Right hindlimb (tissue), 1 donor: Measurements from ENCODE around the gene TMEM43.
A peak's percentile ranks its signal among the peaks of the same experiment; 100 is the strongest.

Experiments
- DNase-seq: peaks from one replicate; pipeline ENCODE4 v3.0.0-alpha.2; 2018

The TMEM43 gene

DNA sequence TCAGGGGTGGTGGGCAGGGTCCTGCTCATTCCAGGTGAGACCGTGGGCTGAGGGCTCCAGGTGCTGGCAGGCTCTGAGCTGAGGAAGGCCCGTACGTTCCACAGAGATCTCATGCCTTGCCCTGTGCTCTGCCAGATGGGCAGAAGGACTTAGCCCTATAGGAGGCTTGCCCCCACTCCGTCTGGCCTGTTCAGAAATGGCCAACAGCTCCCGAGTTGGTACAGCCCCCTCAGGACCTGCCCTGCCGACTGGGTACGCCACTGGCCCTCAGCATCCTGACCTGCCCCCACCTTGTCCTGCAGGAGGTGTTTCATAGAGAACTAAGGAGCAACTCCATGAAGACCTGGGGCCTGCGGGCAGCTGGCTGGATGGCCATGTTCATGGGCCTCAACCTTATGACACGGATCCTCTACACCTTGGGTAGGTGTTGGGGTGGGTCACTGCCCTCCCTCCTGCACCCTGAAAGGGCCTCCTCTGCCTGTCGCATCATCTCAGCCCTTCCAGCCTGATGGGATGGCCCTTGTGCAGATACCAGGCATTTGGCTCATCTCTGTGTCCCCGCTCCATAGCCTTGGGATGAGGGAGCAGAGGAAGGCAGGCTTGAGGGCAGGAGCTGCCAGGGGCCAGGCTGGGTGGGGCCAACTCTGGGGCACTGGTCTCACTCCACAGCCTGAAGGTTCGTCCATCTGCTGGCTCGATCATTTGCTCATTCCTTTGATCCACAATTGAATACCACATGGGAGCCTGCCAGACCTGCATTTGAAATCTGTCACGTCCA is 14.2 kb downstream of the TMEM43 start:
- DNase-seq = no peak

- DNase-seq = no peak
These were observed 14.9 kb downstream of the TMEM43 start for GRCh38 chr3:14139771-14140170.

DNA sequence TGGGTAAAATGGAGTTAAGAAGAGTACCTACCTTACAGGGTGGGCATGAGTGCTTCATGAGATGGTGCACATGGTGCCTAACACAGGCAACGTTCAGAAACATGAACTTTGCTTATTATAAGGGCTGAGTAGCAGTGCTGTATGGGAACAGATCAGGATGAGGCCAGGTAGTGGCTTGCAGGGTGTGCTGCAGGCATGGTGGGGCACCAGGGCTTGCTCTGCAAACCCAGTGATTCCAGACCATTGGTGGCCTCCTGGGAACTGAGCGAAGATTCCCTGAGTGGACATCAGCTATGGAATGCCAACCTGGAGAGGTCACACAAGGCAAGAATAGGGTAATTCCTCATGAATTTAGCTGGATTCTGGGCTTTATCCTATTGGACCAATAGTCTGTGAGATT is 15.8 kb downstream of the TMEM43 start:
- DNase-seq = no peak

DNA sequence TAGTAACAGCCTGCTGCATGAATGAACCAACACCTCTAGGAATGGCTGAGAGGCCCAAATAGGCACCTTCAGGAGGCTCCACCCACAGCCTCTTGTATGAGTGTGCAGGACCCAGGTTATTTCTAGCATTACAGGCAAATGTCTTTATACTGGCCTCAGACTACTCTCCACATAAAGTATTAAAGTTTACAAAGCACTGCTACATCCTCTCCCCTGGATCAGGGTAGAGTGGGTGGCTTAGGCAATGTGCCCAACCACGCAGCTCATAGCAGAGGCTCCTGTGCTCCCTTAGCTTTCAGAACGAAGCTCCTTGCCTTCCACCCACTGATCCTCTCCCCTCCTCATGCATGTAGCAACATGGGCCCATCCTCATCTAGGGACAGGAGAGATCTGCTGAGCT is 16.3 kb downstream of the TMEM43 start:
- no peak for DNase-seq

DNA sequence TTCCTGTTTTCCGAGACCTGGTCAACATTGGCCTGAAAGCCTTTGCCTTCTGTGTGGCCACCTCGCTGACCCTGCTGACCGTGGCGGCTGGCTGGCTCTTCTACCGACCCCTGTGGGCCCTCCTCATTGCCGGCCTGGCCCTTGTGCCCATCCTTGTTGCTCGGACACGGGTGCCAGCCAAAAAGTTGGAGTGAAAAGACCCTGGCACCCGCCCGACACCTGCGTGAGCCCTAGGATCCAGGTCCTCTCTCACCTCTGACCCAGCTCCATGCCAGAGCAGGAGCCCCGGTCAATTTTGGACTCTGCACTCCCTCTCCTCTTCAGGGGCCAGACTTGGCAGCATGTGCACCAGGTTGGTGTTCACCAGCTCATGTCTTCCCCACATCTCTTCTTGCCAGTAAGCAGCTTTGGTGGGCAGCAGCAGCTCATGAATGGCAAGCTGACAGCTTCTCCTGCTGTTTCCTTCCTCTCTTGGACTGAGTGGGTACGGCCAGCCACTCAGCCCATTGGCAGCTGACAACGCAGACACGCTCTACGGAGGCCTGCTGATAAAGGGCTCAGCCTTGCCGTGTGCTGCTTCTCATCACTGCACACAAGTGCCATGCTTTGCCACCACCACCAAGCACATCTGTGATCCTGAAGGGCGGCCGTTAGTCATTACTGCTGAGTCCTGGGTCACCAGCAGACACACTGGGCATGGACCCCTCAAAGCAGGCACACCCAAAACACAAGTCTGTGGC is 16.9 kb downstream of the TMEM43 start:
- DNase-seq = no peak

DNA sequence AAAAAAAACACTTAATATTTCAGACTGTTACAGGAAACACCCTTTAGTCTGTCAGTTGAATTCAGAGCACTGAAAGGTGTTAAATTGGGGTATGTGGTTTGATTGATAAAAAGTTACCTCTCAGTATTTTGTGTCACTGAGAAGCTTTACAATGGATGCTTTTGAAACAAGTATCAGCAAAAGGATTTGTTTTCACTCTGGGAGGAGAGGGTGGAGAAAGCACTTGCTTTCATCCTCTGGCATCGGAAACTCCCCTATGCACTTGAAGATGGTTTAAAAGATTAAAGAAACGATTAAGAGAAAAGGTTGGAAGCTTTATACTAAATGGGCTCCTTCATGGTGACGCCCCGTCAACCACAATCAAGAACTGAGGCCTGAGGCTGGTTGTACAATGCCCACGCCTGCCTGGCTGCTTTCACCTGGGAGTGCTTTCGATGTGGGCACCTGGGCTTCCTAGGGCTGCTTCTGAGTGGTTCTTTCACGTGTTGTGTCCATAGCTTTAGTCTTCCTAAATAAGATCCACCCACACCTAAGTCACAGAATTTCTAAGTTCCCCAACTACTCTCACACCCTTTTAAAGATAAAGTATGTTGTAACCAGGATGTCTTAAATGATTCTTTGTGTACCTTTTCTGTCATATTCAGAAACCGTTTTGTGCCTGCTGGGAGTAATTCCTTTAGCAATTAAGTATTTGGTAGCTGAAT is 17.9 kb downstream of the TMEM43 start:
- DNase-seq = no peak

GRCh38 chr3:14143271-14144225 is 18.7 kb downstream of the TMEM43 start:
- peak; percentile 44 for DNase-seq

DNA sequence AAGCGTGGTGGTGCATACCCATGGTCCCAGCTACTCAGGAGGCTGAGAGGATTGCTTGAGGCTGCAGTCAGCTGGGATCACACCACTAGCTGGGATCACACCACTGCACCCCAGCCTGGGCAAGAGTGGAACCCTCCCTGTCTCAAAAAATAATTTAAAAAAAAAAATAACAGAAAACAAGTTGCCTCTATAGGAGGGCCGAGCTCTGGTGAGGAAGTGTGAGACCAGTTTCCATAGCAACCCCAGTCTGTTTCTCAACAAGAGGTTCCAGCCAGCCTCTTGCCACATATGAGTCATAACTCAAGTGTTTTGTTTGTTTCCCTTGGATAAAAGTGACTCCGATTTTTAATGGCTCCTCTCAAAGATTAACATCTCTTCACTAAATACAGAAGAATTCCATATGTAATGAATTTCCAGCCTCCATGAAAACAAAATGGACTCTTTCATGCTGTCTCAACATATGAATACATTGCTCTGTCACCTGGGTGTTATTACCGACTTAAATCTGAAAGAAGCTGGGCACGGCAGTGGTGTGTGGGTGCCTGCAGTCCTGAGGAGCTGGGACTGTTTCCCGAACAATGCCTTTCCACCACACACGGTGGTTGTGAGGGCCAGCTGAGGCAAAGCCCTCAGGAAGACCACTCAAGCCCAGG is 19.7 kb downstream of the TMEM43 start:
- DNase-seq = peak; percentile 84

GRCh38 chr3:14145236-14145635 is 20.4 kb downstream of the TMEM43 start:
- no peak for DNase-seq

GRCh38 chr3:14145670-14146380 is 21.0 kb downstream of the TMEM43 start:
- no peak for DNase-seq

DNA sequence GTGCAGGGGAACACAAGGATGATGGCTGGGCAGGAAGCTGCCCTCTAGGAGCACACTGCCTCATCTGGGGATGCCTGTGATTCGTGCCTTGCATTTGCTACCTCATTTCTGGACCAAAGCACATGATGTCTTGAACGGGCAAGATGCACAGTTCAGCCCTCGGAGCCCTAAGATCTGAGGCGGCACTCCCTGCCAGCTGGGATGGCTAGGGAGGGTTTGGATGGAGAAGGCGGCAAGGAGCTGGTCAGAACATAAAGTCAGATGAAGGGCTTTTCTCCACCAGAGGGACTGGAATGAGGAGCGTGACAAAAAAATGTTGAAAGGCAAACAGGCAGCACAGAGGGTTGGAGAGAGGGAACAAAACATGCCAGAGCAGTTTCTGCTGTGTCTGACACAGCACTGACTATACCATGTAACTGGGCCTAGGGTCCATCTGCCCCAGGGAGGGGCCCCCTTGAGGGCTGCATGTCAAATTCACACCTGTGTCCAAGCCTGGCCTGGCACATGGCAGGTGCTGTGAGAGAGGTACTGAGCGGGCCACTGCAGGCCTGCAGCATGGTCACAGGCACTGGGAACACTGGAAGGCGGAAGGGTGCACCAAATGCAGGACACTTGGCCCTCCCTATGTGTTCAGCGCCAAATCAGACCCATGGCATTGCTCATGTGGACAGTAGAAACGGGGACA is 21.7 kb downstream of the TMEM43 start:
- DNase-seq = no peak

DNA sequence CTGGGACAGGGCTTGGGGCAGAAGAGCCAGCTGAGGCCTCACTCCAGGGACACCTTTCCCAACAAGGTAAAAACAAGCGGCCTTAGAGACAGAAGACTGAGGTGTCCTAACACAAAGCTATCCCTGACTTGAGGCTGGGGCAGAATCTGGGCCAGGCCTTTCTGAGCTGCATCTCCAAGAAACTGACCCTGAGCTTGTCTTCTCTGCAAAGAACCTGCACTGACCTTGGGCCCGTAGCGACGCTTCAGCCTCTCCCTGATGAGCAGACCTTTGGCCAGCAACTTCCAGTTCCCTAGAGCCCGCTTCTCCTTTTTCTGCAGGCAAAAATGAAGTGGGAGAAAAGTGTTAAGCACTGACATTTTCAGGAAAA is 22.2 kb downstream of the TMEM43 start:
- no peak for DNase-seq

DNA sequence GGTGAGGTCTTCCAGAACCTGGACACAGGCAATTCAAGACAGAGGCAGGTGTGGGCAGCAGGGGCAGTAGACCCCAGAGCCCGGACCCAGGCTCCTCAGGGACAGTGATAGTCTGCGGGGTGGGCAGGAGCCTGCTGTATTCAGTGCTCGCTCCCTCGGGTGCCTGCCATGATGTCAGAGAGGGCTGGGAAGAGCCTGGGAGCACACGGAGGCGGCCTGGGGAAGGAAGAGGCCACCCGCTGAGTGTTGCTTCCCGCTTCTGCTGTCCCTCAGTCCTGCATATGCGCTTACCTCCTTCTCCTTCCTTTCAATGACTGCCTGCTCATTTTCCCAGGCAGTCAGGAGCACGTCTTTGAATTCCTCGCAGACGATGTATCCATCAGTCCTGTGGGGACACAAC is 22.8 kb downstream of the TMEM43 start:
- DNase-seq = no peak

DNA sequence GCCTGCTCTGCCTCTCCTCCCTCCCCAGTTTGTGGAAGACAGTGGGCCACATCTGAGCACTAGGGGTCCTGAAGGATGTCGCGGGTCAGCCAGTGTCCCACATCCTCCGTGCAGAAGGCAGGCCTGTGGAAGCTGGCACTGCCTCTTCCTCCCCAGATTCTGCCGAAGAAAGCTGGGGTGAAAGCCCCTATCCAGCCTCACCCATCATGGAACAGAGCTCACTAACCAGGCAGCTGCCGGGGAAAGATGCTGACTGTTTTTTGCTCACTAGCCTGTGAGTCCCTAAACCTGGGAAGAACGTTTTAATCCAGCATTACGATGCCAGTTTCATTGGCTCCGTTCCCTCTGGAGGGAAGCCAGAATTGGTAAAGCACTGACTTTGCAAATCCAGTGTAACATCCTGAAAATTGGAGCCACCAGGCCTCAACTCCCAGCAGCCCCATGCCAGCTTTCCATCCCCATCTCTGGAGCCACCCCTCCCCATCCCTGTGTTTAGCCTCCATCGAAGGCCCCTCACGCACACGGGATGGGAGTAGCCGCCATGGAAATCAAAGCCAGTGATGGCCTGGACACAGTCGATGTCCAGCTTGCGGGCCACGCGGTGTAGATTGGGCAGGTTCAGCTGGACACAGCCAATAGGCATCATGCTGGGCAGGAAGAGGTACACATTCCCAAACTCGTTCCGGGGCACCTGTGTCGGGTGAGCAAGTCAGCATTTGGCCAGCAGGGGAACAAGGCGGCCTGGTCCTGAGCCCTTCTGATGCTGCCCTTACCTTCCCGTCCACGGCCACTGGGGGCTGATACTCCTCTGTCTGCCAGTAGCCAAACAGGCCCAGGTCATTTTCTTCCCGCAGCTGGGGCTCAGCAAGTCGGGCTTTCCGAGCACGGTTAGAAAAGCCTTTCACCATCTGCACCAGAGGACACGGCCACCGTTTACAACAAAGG is 23.5 kb downstream of the TMEM43 start:
- no peak for DNase-seq

- DNase-seq = no peak
These were observed 25.2 kb downstream of the TMEM43 start for GRCh38 chr3:14150078-14150477.

- DNase-seq = no peak
These were observed 25.8 kb downstream of the TMEM43 start for GRCh38 chr3:14150491-14151230.

DNA sequence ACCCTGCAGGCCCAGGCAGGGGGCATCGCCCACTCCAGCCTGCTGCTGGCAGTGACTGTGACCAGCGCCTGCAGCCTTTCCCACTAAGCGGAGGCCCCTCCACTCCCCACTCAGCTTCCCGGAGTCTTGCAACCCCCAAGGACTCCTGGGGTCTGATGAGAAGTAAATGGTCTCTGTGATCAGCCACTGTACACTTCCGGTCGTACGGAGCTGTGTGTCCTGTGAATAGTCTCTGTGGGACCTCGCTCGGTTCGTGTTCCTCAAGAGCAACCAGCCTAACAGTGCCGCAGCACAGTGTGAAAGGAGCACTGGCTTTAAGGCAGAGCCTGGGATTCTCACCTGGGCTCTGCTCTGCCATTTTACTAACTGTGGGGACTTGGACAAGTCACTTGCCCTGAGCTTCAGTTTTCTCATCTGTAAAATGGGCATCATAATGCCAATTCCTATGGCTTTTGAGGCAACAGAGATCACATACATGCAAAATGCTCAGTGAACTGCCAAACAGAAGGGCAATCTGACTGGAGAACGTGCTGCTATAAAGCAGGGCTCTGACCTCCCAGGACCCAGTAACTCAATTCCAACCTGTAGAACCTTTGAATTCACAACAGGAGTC is 26.7 kb downstream of the TMEM43 start:
- no peak for DNase-seq

DNA sequence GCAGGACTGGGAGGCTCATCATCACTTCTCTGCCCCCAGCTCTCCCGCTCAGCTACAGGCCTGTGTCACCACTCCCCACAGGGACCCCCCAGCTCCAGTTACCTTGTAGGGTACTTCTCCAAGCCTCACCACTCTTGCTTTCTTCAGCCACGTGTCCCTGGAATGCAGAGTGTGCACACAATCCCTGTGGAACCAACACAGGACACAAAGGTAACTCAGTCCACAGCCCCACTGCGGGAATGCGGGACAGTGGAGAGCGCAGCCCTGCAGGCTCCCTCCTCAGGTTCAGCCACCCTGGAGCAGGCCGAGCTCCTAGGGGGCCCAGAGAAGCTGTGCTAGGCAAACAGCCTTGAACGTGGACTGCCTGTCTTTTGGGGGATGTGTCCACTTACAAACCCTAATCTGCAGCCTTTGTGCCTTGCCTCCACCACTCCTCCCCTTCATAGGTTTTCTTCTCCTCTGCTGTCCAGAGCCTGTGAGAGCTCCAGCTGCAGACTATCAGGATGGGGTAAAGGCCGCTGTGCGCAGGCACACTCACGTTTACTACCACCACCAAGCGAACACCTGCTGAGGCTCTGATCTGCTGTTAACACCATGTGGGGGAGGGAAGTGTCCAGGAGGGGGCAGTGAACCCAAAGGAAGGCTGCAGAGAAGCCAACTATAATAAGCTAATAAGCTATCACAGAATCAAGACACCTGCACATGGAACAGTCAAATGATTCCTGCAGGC is 27.5 kb downstream of the TMEM43 start:
- DNase-seq = no peak
